Measurements from ENCODE around the gene JHY. TPM values are rescaled to one million over a fixed set of nuclear protein-coding genes. Genes with fewer than 3 reads are reported as not detected.
A peak's percentile ranks its signal among the peaks of the same experiment; 100 is the strongest.
"Not testable (repeated sequence)": the region's sequence is repeated elsewhere in the genome, so short reads cannot be mapped to it uniquely, and the experiment has no call there.

The JHY gene
- 1 to 10 TPM; 1.9 to 2.0 TPM for total RNA-seq
- long read RNA-seq, partial matches to known transcripts: 0 of 3 reads
- long read RNA-seq, other reads (novel, unspliced or antisense): 1 of 3 reads

DNA sequence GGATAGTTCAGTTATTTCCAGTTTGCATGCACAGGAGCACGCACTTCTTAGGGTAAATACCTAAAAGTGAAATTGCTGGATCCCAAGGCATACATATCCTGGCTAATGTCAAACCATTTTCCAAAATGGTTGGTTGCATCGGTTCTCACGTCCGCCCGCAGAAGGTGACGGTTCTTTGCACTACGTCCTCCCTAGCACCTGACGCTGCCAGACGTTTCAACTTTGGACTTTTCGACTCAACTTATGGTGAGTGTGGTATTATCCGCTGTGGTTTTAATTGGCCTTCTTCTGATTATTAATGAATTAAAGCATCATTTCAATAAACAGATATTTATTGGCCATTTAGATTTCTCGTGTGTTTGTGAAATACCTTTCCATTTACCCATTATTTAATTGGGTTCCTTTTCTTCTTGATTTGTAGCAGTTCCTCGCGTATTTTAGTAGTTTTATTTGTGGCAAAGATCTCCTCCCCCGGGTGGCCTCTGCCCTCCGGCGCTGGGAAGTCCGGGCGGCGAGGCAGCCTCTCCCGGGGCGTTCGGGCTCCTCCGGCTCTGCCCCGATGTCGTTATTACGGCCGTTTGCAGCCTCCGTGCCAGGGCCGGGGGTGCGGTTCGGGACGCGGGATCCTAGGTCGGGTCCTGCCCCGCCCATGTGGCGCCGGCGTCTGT is at the start of gene JHY:
Gene JHY, plus strand, starts transcription at position 571 of the 668 bp plus-strand sequence. CDS start 3,091 bp downstream, outside the sequence.
- ATAC-seq: no peak
- intact Hi-C loops (cut with DNase I, micrococcal nuclease): no loop called here

DNA sequence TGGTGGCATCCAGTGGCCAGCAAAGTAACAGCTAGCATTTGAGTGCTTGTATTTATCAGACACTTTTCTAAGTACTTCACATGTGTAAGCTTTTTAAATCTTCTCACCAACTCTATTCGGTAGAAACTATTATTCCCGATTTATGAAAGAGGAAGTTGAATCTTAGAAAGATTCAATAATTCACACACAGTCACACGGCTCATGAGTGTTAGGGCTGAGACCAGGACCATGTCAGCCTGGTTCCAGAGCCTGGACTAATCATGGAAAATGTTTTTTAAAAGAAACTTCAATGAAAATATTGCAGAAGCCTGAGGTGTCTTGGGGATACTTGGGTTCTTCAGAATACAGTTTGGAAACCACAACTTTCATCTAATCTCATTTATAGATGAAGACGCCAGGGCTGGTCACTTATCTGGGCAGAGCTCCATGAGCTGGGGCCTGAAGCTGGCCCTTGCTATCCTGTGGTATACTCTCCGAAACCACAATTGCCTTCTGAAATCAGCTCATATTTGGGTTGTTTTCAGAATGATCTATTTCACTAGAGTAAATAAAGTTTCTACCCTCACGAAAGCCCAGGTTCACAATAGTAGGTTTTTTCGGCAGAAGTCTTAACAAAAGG is 48.6 kb upstream of the JHY start:
- intact Hi-C loops (cut with DNase I, micrococcal nuclease): no loop called here
- DNase-seq (no peak), ATAC-seq (no peak)

More for the DNA sequence above, at the start of gene JHY:
- DNase-seq: peak; percentile 52 to 72

DNA sequence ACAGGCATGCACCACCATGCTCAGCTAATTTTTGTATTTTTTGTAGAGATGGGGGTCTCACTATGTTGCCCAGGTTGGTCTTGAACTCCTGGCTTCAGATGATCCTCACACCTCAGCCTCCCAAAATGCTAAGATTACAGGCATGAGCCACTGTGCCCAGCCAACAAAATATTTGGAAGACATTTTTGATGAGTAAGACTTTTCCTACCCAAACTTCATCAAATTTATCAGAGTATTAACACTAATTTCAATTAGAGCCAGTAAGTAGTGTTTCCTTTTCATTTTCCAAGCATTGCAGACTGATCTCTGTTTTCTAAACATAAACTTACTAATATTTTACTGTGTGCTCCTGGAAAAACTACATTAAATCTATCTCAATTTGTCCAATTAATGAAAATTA is 45.6 kb upstream of the JHY start:
- no peak for DNase-seq
- no peak for ATAC-seq
- intact Hi-C loops (cut with DNase I, micrococcal nuclease): no loop called here

DNA sequence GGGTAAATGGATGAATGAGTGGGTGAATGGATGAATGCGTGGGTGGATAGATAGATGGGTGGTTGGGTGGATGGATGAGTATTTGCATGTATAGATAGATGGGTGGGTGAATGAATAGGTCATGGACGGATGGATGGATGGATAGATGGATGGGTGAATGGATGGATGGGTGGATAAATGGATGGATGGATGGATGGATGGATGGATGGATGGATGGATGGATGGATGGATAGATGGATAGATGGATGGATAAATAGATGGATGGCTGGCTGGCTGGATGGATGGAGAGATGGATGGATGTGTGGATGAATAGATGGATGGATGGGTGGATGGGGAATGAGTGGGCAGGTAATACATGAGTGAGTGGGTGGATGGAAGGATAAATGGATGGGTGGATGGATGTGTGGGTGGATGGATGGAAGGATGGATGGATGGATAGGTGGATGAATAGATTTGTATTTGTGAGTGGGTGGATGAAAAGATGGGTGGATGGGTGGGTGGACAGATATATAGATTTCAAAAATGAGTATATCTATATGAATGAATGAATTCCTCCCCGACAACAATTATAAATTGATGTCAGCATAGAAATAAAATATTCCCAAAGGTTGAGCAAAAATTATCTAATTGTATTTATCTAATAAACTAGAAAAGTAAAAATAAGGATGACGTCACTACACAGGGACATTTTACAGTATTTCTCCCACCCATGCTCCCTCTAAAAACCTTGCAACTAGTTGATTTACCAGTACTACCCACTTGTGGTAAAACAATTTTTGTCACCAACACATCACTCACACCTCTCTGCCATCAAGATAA is 44.8 kb upstream of the JHY start:
- intact Hi-C loops (cut with DNase I, micrococcal nuclease): no loop called here
- no peak for DNase-seq
- no peak for ATAC-seq

DNA sequence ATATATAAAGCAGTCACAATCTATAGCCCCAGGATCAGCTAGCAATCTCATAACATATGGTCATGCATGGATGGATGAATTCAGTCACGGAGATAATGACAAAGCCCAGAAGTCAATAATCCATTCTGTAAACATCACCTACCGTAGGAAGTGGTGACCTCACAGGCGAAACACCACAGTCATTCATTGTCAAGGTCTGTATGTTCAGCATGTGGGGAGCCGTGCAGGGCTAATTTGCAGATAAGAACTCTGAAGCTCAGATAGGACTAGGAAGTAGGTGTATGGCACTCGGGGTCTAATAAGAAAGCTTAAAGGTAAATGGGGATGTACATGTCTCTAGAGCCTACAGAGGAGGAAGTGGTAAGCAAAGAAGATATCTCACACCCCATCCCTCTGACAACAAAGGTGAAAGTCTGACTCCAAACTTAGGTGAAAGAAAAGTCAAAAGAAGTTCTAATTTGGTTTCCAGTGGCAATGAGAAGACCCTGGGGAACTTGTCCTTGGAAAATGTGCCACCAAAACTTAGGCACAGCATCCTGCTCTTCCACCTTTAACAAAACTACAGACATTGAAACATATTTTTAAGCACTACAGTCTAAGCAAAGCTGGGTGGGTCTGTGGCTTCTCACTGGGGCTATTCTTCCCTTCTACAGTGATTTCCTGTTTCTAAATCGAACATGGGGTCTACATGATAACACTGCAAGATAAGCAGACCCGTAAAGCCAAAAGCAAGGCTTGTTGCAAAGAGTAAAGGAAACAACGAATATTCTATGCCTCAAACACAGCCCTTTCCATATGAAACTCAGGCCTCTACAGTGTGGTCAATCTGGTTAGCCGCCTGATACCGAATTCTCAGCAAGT is 39.0 kb upstream of the JHY start:
- peak; percentile 9 for ATAC-seq
- intact Hi-C loops (cut with DNase I, micrococcal nuclease): no loop called here

DNA sequence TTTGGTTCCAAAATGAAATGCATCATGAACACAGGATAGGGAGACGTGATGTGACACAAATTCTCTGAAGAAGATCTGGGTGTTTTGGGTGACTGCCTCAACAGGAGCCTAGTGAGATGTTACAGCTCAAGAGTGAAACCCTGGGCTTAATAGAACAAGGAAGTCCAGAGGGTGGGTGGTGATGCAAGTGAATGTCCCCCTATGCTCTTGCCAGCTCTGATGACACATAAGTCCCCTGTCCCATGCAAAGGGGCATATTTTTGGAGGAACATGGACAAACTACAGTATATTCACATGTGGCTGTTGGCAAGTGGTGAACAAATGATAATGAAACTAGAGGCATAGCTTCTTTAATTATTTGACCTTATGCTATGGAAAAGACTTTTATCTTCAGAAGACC is 35.1 kb upstream of the JHY start:
- no peak for DNase-seq
- ATAC-seq: no peak

More for the DNA sequence above, 39.0 kb upstream of the JHY start:
- no peak for DNase-seq

DNA sequence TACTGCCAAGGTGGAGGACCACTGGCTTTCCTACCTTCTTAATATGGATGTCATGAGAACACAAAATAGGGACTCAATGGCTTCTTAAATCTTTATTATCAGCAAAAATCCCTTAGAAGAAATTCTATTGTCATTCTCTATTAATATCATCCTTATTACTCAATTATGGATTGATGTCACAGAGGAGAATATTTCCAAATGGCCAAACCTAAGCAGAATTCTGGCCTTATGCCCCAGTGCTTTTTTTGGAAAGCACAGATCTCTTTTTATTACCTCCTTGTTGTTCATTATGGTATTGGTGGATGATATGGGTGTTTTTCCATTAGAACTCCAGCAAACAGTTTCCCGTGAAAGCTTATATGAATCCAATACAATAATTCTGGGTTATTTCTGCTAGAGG is 34.4 kb upstream of the JHY start:
- ATAC-seq: no peak
- DNase-seq: no peak
- intact Hi-C loops (cut with DNase I, micrococcal nuclease): no loop called here

More for the DNA sequence above, 35.1 kb upstream of the JHY start:
- intact Hi-C loops (cut with DNase I, micrococcal nuclease): no loop called here

DNA sequence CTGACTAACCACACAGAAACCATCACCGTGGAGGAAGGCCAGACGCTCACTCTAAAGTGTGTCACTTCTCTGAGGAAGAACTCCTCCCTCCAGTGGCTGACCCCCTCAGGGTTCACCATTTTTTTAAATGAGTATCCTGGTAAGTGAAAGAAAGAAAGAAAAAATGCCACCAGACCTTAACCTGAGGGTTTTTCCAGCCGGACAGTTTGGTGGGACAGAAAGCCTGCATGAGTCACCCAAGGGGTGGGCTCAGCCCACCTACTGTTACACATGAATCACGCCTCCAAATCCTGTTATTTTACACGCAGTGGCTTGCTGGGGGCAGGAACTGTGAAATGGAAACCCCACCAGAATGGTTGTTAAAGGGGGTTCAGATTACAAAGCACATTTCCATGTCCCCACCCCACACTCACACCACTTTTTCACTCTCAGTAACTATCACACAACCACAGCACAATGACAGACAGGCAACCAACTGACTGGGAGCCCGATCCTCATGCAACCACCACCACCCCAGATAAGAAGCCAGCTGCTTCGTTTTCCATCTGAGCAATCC is 32.4 kb upstream of the JHY start:
- ATAC-seq: no peak
- DNase-seq: no peak
- intact Hi-C loops (cut with DNase I, micrococcal nuclease): loop anchor here (5.0 to 10.0 kb wide), 3 partner anchors 53 to 215 kb away; no protein-coding TSS in a partner anchor

DNA sequence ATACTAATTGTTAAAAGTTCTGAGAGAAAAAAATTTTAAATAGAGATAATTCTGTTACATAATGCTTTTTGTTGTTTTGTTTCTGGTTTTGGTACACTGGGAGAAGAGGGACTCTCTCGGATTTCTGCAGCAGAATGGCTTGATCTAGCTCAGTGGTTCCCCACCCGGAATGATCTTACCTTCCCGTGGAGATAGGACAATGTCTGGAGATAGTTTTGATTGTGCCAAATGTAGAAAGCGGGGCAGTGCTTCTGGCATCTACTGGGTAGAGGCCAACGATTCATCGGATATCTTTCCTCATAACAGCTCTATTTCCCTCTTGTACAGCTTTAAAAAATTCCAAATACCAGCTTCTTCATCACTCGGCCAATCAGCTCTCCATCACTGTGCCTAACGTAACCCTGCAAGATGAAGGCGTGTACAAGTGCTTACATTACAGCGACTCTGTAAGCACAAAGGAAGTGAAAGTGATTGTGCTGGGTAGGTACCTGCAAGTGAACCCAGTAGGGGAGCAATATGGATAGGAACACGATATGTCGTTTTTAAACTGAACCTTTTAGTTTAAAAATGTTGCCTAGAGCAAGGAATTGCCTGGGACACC is 31.1 kb upstream of the JHY start:
- intact Hi-C loops (cut with DNase I, micrococcal nuclease): loop anchor here (5.0 to 10.0 kb wide), 3 partner anchors 54 to 217 kb away; no protein-coding TSS in a partner anchor
- ATAC-seq: no peak
- no peak for DNase-seq

DNA sequence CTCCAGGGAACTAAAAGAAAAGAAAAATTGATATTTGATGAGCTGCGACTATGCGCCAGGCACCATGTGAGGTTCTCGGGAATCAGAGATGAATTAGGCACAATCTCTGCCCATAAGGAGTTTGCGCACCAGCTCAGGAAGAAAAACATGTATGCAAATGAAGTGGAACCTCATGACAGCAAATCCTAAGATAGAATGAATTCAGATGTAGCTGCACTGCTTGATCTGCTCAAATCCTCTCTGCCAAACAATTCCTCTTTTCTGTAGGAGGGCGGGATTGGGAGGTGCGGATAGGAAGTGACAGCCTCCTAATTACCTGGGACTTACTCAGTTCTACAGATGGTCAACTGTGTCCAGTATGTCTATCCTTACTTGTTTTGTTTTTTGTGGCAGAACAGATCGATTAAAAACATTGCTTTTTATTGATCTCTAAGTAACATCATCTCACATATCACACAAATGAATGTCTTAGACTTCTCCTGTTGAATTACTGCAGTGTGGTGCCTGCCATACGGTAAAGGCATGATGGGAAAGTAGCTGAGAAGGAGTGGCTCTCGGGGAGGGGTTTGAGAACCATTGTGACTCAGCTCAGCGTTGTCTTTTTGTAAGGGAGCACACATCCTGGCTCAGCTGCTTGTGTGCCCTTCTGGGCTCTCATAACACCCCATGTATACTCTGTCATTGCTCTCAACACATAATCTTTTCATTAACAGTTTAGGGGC is 30.3 kb upstream of the JHY start:
- intact Hi-C loops (cut with DNase I, micrococcal nuclease): loop anchor here (5.0 to 10.0 kb wide), 3 partner anchors 55 to 217 kb away; no protein-coding TSS in a partner anchor
- ATAC-seq (no peak), DNase-seq (no peak)

DNA sequence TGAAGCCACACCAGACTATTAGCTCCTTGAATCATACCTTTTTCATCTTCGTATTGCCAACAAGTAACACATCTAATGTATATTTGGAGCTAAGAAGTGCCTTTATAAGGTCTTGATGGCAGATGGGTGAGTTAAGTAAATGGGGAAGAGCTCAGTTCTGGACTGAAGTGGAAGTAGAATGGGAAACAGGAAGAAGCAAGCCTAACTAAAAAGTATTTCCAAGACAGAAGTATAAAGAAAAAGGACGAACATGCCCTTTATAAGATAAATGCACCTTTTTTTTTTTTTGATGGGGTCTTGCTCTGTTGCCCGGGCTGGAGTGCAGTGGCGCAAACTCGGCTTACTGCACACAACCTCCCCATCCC is 29.8 kb upstream of the JHY start:
- intact Hi-C loops (cut with DNase I, micrococcal nuclease): loop anchor here (5.0 to 10.0 kb wide), 3 partner anchors 55 to 218 kb away; no protein-coding TSS in a partner anchor
- ATAC-seq (no peak), DNase-seq (no peak)

DNA sequence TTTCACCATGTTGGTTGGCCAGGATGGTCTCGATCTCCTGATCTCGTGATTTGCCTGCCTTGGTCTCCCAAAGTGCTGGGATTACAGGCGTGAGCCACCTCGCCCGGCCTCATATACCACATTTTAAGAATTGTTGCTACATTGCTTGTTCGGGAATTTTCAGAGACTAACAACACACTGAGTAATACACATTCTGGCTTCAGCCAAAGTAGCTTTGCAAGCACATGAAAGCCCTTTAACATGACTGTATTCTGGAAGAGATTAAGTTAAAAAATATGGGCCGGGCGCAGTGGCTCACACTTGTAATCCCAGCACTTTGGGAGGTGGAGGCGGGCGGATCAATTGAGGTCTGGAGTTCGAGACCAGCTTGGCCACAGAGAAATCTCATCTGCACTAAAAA is 29.3 kb upstream of the JHY start:
- ATAC-seq (no peak), DNase-seq (no peak)
- intact Hi-C loops (cut with DNase I, micrococcal nuclease): loop anchor here (5.0 to 10.0 kb wide), 3 partner anchors 56 to 218 kb away; no protein-coding TSS in a partner anchor

DNA sequence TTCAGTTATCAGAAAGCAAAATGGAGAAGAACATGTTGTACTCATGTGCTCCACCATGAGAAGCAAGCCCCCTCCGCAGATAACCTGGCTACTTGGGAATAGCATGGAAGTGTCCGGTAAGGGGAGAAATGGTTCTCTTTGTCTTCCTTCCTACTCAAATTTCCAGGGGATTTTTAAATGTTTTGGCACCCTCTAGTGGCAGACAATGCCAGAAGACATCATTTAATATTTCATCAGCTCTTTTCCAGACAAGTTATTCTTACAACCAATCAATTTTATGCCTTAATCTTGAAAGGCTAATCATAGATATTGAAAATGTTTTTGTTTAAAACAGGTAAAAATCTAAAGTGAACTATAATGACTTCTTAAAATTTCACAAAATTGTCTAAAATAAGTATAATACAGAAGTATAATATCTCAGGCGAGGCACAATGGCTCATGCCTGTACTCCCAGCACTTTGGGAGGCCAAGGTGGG is 28.6 kb upstream of the JHY start:
- DNase-seq: peak in 1 of 2 donors; percentile 20
- ATAC-seq: peak; percentile 54
- intact Hi-C loops (cut with DNase I, micrococcal nuclease): loop anchor here (5.0 to 10.0 kb wide), 3 partner anchors 57 to 219 kb away; no protein-coding TSS in a partner anchor

DNA sequence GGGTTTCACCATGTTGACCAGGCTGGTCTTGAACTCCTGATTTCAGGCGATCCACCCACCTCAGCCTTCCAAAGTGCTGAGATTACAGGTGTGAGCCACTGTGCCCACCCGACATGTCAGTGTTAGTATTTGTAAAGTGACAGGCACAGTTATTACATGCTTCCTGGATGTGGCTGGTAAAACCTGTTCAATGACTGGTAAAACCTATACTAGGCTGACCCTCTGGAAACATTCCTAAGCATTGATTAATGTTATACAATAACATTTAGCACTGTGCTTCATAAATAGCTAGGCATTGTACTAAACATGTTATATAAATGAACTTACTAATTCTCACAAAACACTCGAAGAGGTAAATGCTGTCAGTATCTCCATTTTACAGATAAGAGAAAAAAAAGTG is 20.9 kb upstream of the JHY start:
- ATAC-seq: no peak
- intact Hi-C loops (cut with DNase I, micrococcal nuclease): loop anchor here in 1 of 2 donors (5.0 kb wide), 1 partner anchor 161 kb away; no protein-coding TSS in a partner anchor
- no peak for DNase-seq

DNA sequence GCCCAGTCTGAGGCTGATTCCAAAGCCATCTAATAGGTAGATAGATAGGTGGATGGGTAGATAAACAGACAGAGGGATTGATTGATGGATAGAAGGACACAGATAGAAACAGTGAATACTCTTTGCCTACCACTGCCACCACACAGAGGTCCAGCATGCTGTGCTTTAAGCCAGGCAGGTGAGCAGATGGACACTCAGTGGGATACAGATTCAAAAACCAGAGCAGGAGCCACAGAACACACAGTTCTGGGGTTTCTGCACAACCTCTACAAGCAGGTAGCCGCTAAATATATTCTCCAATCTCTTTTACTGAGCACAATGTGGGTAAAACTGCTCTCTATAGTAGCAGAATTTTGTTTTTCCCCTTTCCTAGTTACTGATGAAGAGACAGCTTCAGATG is 20.5 kb upstream of the JHY start:
- intact Hi-C loops (cut with DNase I, micrococcal nuclease): loop anchor here in 1 of 2 donors (5.0 kb wide), 1 partner anchor 160 kb away; no protein-coding TSS in a partner anchor
- DNase-seq (no peak), ATAC-seq (no peak)

DNA sequence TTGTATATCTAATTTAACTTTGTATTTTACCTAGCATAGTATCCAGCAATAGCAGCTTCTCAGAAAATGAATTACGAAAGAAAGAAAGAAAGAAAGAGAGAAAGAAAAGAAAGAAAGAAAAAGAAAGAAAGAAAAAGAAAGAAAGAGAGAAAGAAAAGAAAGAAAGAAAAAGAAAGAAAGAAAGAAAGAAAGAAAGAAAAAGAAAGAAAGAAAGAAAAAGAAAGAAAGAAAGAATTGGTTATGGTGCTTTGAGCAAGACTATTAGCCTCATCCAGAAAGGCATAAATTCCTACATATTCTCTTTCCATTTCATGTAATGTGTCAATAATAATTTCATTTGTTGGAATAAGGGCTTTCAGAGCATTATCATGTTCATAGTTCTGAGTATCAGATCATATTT is 19.4 kb upstream of the JHY start:
- DNase-seq, ATAC-seq: not testable (repeated sequence)
- intact Hi-C loops (cut with DNase I, micrococcal nuclease): loop anchor here in 1 of 2 donors (5.0 kb wide), 1 partner anchor 159 kb away; no protein-coding TSS in a partner anchor

All from left colon (tissue), 2 donors.